T-helper 2 cell treated with Interferon-gamma antibody and Interleukin-4, amounts not matched to agents 5 μg/mL and 100 μg/mL, for 36 hours (primary cell): ENCODE measurements around the gene PRDM1.

ENCODE experiments used
- DNase-seq: peaks from one replicate; pipeline ENCODE4 v3.0.0; 2021; ENCODE audit warnings: low spot score
- H3K27ac Mint-ChIP-seq: one replicate; pipeline ENCODE4 v1.8.0; 2021; ENCODE audit warnings: mild to moderate bottlenecking, mixed read lengths
- H3K27me3 Mint-ChIP-seq: one replicate; pipeline ENCODE4 v1.8.0; 2021; ENCODE audit warnings: low read depth, mixed read lengths
- H3K36me3 Mint-ChIP-seq: one replicate; pipeline ENCODE4 v1.8.0; 2021; ENCODE audit warnings: low read depth, mixed read lengths
- H3K4me1 Mint-ChIP-seq: one replicate; pipeline ENCODE4 v1.8.0; 2021; ENCODE audit warnings: low read depth, mixed read lengths
- H3K4me3 Mint-ChIP-seq: one replicate; pipeline ENCODE4 v1.8.0; 2022; ENCODE audit warnings: mild to moderate bottlenecking, moderate library complexity, mixed read lengths
- H3K9me3 Mint-ChIP-seq: one replicate; pipeline ENCODE4 v1.8.0; 2021; ENCODE audit warnings: mixed read lengths

PRDM1 gene

GRCh38 chr6:106056746-106057390 lies 29.3 kb upstream of the PRDM1 start:
- Mint-ChIP-seq H3K27me3 (peaks cover 3% of the 10 kb centered on the region), H3K4me3 (peak overlapping the region; percentile 62), H3K27ac (peak overlapping the region; percentile 39), H3K9me3 (no peaks in the 10 kb centered on the region), H3K4me1 (peaks cover 22% of the 10 kb centered on the region), H3K36me3 (peaks cover 2% of the 10 kb centered on the region)
- DNase-seq: no peak

GRCh38 chr6:106059331-106059730 lies 26.8 kb upstream of the PRDM1 start:
- no peak overlapping the region for H3K27ac Mint-ChIP-seq
- H3K9me3 Mint-ChIP-seq: no peaks in the 10 kb centered on the region
- no peaks in the 10 kb centered on the region for H3K36me3 Mint-ChIP-seq

GRCh38 chr6:106060167-106060566 lies 26.0 kb upstream of the PRDM1 start:
- Mint-ChIP-seq H3K27me3 (no peaks in the 10 kb centered on the region), H3K4me3 (no peak overlapping the region), H3K4me1 (peaks cover 20% of the 10 kb centered on the region), H3K27ac (no peak overlapping the region), H3K36me3 (no peaks in the 10 kb centered on the region), H3K9me3 (no peaks in the 10 kb centered on the region)
- no peak for DNase-seq

More at GRCh38 chr6:106059331-106059730, 26.8 kb upstream of the PRDM1 start:
- Mint-ChIP-seq H3K27me3 (peaks cover 2% of the 10 kb centered on the region), H3K4me3 (no peak overlapping the region), H3K4me1 (peaks cover 18% of the 10 kb centered on the region)
- no peak for DNase-seq

DNA sequence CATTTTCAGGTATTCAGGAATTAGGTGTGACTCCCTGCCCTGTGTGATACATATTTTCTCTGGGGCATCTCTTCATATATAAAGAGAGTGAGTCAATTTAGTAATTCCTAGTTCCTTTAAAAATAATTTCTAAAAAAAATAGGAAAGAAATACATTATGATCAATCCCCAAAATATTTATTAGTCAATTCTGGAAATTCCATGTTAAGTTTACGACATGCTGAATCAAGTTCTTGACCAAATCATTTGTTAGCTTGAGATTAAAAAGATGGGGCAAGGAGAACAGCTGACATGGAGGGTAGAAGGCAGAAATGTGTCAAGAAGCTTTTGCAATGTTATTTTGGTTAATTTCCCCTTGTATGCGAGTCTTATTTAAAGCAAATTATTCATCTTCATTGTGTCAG lies 22.7 kb upstream of the PRDM1 start:
- DNase-seq: no peak
- no peak overlapping the region for H3K27ac Mint-ChIP-seq
- peaks cover 1% of the 10 kb centered on the region for H3K27me3 Mint-ChIP-seq
- no peak overlapping the region for H3K4me3 Mint-ChIP-seq
- no peaks in the 10 kb centered on the region for H3K9me3 Mint-ChIP-seq
- peaks cover 2% of the 10 kb centered on the region for H3K4me1 Mint-ChIP-seq
- no peaks in the 10 kb centered on the region for H3K36me3 Mint-ChIP-seq

- Mint-ChIP-seq H3K27me3 (peaks cover 2% of the 10 kb centered on the region), H3K4me1 (peaks cover 2% of the 10 kb centered on the region), H3K27ac (no peak overlapping the region), H3K36me3 (no peaks in the 10 kb centered on the region), H3K4me3 (no peak overlapping the region), H3K9me3 (no peaks in the 10 kb centered on the region)
- DNase-seq: no peak
Observed at GRCh38 chr6:106064142-106064541, 22.0 kb upstream of the PRDM1 start.

- no peak for DNase-seq
- no peaks in the 10 kb centered on the region for H3K36me3 Mint-ChIP-seq
- no peaks in the 10 kb centered on the region for H3K9me3 Mint-ChIP-seq
- H3K27ac Mint-ChIP-seq: no peak overlapping the region
- H3K4me1 Mint-ChIP-seq: peaks cover 2% of the 10 kb centered on the region
- peaks cover 8% of the 10 kb centered on the region for H3K27me3 Mint-ChIP-seq
- H3K4me3 Mint-ChIP-seq: no peak overlapping the region
Observed at GRCh38 chr6:106064756-106065155, 21.4 kb upstream of the PRDM1 start.

DNA sequence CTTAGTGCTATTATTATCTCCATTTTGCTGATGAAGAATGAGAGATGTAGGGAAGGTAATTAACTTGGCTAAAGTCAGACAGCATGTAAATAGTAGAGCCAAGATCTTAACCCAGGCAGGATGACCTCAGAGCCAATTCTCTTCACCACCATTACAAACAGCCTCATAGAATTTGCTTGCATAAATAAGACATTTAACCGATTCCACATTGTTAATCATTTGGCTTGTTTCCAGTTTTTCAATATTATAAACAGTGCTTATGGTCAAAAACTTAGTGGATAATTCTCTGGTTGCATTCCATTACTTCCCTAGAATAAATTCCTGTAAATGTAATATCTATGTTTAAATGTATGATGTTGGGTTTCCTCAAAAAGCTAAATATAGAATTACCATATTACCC lies 19.1 kb upstream of the PRDM1 start:
- no peaks in the 10 kb centered on the region for H3K36me3 Mint-ChIP-seq
- peaks cover 2% of the 10 kb centered on the region for H3K4me1 Mint-ChIP-seq
- H3K27me3 Mint-ChIP-seq: peaks cover 10% of the 10 kb centered on the region
- no peak overlapping the region for H3K27ac Mint-ChIP-seq
- no peaks in the 10 kb centered on the region for H3K9me3 Mint-ChIP-seq
- H3K4me3 Mint-ChIP-seq: no peak overlapping the region
- DNase-seq: no peak

- Mint-ChIP-seq H3K4me1 (peaks cover 4% of the 10 kb centered on the region), H3K27me3 (peaks cover 10% of the 10 kb centered on the region), H3K4me3 (no peak overlapping the region), H3K9me3 (no peaks in the 10 kb centered on the region), H3K27ac (no peak overlapping the region), H3K36me3 (no peaks in the 10 kb centered on the region)
- DNase-seq: no peak
Observed at GRCh38 chr6:106069478-106069877, 16.7 kb upstream of the PRDM1 start.

DNA sequence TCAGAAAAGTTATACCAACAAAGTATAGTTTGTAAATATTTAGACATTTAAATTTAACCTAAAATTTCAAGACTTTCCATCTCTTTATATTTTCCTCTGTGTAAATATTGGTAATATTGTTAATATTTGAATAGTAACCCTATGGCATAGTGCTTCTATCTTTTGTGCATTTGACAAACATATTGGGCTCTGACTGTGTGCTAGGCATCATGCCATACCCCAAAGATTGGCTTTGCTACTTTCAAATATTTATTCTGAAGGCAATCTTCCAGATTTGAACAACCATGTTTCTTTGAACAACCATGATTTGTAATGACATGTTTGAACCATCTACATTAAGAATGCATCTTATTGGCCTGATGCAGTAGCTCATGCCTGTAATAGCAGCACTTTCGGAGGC lies 15.5 kb upstream of the PRDM1 start:
- H3K4me3 Mint-ChIP-seq: no peak overlapping the region
- no peaks in the 10 kb centered on the region for H3K9me3 Mint-ChIP-seq

DNA sequence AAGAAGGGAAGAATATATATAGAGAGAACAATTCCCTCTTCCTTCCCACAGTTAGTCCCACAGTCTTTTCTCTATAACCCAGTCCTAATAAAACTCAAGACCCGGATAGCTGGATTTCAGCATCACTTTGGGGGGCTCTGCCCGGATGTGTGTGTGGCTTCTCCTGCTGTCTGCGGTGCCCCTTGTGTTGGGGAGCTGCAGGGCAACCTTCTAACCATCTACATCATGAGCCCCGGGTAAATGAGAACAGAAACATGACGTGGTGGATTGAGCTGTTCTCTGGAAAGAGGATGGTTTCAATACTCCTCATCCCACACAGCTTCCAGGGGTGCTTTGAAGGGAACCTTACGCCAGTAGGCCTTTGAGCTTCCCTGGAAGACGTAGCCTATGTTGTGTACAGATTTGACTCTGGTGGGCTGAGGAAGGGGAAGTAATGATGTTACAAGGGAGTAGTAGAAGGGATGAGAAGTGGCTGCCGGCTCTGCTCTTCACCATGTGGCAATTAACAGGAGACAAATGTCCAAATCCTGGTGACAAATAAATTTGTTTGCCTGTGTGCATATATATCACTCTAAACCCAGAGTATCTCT lies 13.5 kb upstream of the PRDM1 start:
- no peak for DNase-seq
- peaks cover 2% of the 10 kb centered on the region for H3K4me1 Mint-ChIP-seq
- H3K9me3 Mint-ChIP-seq: no peaks in the 10 kb centered on the region
- H3K36me3 Mint-ChIP-seq: no peaks in the 10 kb centered on the region
- peaks cover 15% of the 10 kb centered on the region for H3K27me3 Mint-ChIP-seq
- no peak overlapping the region for H3K4me3 Mint-ChIP-seq
- H3K27ac Mint-ChIP-seq: no peak overlapping the region

More for the DNA sequence above, 15.5 kb upstream of the PRDM1 start:
- no peak overlapping the region for H3K27ac Mint-ChIP-seq
- H3K27me3 Mint-ChIP-seq: peaks cover 10% of the 10 kb centered on the region
- H3K36me3 Mint-ChIP-seq: no peaks in the 10 kb centered on the region
- DNase-seq: no peak
- peaks cover 2% of the 10 kb centered on the region for H3K4me1 Mint-ChIP-seq

DNA sequence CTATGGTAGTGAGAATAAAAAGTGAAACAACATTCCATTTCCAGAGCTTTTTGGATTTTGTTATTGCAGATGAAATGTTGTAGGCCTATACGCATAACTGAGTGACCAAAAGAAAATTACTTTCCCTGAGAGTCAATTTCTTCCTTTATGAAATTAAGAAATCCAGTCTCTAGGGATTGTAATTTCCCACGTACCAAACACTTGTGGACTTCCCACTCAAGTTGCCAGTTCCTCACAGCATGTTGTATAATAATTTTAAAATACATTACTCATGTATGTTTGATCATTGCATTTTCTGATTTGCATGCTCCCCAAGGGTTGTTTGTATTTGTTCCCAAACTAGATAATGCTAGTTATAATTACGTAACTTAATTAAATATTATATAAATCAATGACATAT lies 12.0 kb upstream of the PRDM1 start:
- DNase-seq: no peak
- H3K27ac Mint-ChIP-seq: no peak overlapping the region
- H3K4me3 Mint-ChIP-seq: no peak overlapping the region

GRCh38 chr6:106076139-106076538 lies 10.0 kb upstream of the PRDM1 start:
- DNase-seq: no peak
- Mint-ChIP-seq H3K9me3 (no peaks in the 10 kb centered on the region), H3K36me3 (no peaks in the 10 kb centered on the region), H3K27me3 (peaks cover 10% of the 10 kb centered on the region), H3K4me1 (peaks cover 8% of the 10 kb centered on the region), H3K4me3 (no peak overlapping the region), H3K27ac (no peak overlapping the region)

More for the DNA sequence above, 12.0 kb upstream of the PRDM1 start:
- H3K36me3 Mint-ChIP-seq: no peaks in the 10 kb centered on the region
- peaks cover 4% of the 10 kb centered on the region for H3K4me1 Mint-ChIP-seq
- peaks cover 16% of the 10 kb centered on the region for H3K27me3 Mint-ChIP-seq
- H3K9me3 Mint-ChIP-seq: no peaks in the 10 kb centered on the region

- no peak for DNase-seq
- Mint-ChIP-seq H3K4me1 (peaks cover 13% of the 10 kb centered on the region), H3K36me3 (no peaks in the 10 kb centered on the region), H3K27me3 (peaks cover 11% of the 10 kb centered on the region), H3K27ac (no peak overlapping the region), H3K4me3 (no peak overlapping the region), H3K9me3 (no peaks in the 10 kb centered on the region)
Observed at GRCh38 chr6:106077170-106077569, 9.0 kb upstream of the PRDM1 start.

GRCh38 chr6:106077881-106078280 lies 8.3 kb upstream of the PRDM1 start:
- Mint-ChIP-seq H3K27me3 (peaks cover 12% of the 10 kb centered on the region), H3K4me3 (no peak overlapping the region), H3K27ac (no peak overlapping the region), H3K9me3 (no peaks in the 10 kb centered on the region), H3K4me1 (peaks cover 19% of the 10 kb centered on the region), H3K36me3 (peaks cover under 1% of the 10 kb centered on the region)
- no peak for DNase-seq
